ENCODE results near the gene GRAMD1B. TPM values are rescaled to one million over a fixed set of nuclear protein-coding genes. Genes with fewer than 3 reads are reported as not detected.

Gene GRAMD1B
- total RNA-seq, 3 donors from 2014 or later (not counting 1 experiment from before 2014, with no cell fraction given), result 5.9 to 10.3 (median 8.8) TPM

DNA sequence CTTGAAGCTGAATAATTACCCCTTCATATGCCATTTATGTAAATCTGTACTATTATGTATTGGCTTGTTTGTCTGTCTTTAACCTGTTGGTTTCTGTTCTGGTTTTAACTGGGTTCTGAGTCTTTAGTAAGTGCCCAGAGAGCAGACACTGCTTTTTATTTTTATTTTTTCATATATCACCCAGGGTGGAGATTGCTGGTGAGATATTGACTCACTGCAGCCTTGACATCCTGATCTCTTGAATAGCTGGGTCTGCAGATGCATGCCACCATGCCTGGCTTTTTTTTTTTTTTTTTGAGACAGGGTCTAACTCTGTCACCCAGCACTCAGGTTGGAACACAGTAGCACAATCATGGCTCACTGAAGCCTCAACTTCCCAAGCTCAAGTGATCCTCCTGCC is 19.4 kb downstream of the GRAMD1B start:
- Histone ChIP-seq H3K4me3 (ENCODE audit: low read length) (no peak overlapping the region), H3K9me3 (ENCODE audit: control insufficient read depth, insufficient read depth, low read length) (no peaks in the 10 kb centered on the region), H3K27ac (ENCODE audit: low read length) (no peak overlapping the region), H3K4me1 (ENCODE audit: control insufficient read depth, insufficient read depth, low read length) (peaks cover 20% of the 10 kb centered on the region), H3K36me3 (ENCODE audit: control insufficient read depth, insufficient read depth, low read length) (no peaks in the 10 kb centered on the region), H3K27me3 (ENCODE audit: control insufficient read depth, insufficient read depth, low read length) (no peaks in the 10 kb centered on the region)
- TF ChIP-seq, protein P1, sequence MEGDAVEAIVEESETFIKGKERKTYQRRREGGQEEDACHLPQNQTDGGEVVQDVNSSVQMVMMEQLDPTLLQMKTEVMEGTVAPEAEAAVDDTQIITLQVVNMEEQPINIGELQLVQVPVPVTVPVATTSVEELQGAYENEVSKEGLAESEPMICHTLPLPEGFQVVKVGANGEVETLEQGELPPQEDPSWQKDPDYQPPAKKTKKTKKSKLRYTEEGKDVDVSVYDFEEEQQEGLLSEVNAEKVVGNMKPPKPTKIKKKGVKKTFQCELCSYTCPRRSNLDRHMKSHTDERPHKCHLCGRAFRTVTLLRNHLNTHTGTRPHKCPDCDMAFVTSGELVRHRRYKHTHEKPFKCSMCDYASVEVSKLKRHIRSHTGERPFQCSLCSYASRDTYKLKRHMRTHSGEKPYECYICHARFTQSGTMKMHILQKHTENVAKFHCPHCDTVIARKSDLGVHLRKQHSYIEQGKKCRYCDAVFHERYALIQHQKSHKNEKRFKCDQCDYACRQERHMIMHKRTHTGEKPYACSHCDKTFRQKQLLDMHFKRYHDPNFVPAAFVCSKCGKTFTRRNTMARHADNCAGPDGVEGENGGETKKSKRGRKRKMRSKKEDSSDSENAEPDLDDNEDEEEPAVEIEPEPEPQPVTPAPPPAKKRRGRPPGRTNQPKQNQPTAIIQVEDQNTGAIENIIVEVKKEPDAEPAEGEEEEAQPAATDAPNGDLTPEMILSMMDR (IDR thresholded peaks at IDR 0.05), result no peak
- H3K9me3 Mint-ChIP-seq, result no peaks in the 10 kb centered on the region
- intact Hi-C loops (cut with micrococcal nuclease), result no loop called here
- no peak for ATAC-seq
- H3K27me3 Mint-ChIP-seq (ENCODE audit: low read depth in 2 of 2), result no peaks in the 10 kb centered on the region
- DNase-seq, result no peak
- no peaks in the 10 kb centered on the region for H3K36me3 Mint-ChIP-seq
- no peak overlapping the region for H3K27ac Mint-ChIP-seq
- H3K4me3 Mint-ChIP-seq, result no peak overlapping the region
- H3K4me1 Mint-ChIP-seq, result peaks cover 7 to 13% of the 10 kb centered on the region in 2 donors

DNA sequence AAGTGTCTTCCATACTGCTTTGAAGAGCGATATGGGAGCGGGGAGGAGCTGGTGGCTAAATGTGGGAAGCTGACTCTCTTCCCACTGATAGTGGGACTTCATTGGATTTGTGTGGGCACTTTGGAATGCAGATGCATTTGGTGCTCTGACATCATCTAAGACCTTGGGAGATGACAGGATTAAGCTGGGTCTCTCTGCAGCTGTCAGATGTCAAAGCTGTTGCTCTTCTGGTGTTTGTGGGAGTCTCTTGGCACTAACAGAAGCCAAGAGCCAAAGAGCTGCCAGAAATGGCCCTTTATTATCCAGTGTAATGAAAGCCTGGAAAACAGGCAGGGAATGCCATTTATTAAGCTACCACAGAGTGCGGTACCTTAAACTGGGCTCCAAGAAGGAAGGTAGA is 20.6 kb downstream of the GRAMD1B start:
- 99% methylated on average over 3 of the region's 3 CpGs for WGBS (ENCODE audit: insufficient coverage)
- Histone ChIP-seq H3K4me3 (ENCODE audit: low read length) (no peak overlapping the region), H3K9me3 (ENCODE audit: control insufficient read depth, insufficient read depth, low read length) (no peaks in the 10 kb centered on the region), H3K27ac (ENCODE audit: low read length) (no peak overlapping the region), H3K4me1 (ENCODE audit: control insufficient read depth, insufficient read depth, low read length) (peaks cover 24% of the 10 kb centered on the region), H3K36me3 (ENCODE audit: control insufficient read depth, insufficient read depth, low read length) (no peaks in the 10 kb centered on the region), H3K27me3 (ENCODE audit: control insufficient read depth, insufficient read depth, low read length) (no peaks in the 10 kb centered on the region)
- no peak overlapping the region for H3K4me3 Mint-ChIP-seq
- DNase-seq (no peak), ATAC-seq (no peak)
- intact Hi-C loops (cut with micrococcal nuclease), result no loop called here
- peaks cover 11 to 12% of the 10 kb centered on the region in 2 donors for H3K4me1 Mint-ChIP-seq
- H3K36me3 Mint-ChIP-seq, result no peaks in the 10 kb centered on the region
- no peaks in the 10 kb centered on the region for H3K27me3 Mint-ChIP-seq (ENCODE audit: low read depth in 2 of 2)
- TF ChIP-seq, protein P1 (IDR thresholded peaks at IDR 0.05), result no peak
- no peaks in the 10 kb centered on the region for H3K9me3 Mint-ChIP-seq
- no peak overlapping the region for H3K27ac Mint-ChIP-seq

DNA sequence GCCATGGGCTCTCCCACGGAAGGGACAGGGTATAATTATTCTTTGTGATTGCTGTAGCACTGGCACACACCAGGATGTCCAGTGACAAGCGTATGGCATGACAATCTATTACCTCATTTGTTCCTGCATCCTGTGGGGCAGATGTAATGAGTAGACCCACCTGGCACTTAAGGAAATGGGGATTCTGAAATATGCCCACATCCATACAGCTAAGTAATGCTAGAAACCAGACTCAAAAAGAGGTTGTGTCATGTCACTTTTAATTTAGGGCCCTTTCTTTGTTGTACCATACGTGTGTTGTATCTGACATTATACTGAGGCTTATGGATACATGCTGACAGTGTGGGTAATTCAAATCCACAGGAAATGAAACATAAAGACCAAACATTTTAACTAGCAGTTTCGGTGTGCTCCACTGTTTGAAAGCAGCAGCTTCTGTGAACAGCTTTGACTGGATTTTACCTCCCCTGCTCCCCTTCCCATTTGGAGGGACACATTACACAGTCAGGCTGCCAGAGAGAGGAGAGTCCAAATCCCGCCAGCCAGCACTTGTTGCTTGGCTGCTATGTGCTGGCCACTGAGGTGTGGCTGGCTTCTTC is 21.2 kb downstream of the GRAMD1B start:
- Histone ChIP-seq H3K27ac (ENCODE audit: low read length) (no peak overlapping the region), H3K4me1 (ENCODE audit: control insufficient read depth, insufficient read depth, low read length) (peaks cover 31% of the 10 kb centered on the region), H3K36me3 (ENCODE audit: control insufficient read depth, insufficient read depth, low read length) (no peaks in the 10 kb centered on the region), H3K9me3 (ENCODE audit: control insufficient read depth, insufficient read depth, low read length) (no peaks in the 10 kb centered on the region), H3K27me3 (ENCODE audit: control insufficient read depth, insufficient read depth, low read length) (no peaks in the 10 kb centered on the region), H3K4me3 (ENCODE audit: low read length) (no peak overlapping the region)
- no peaks in the 10 kb centered on the region for H3K36me3 Mint-ChIP-seq
- 61% methylated on average over 4 of the region's 5 CpGs for WGBS (ENCODE audit: insufficient coverage)
- DNase-seq, result no peak
- TF ChIP-seq, protein P1 (IDR thresholded peaks at IDR 0.05), result no peak
- no peak overlapping the region for H3K27ac Mint-ChIP-seq
- ATAC-seq, result no peak
- no peaks in the 10 kb centered on the region for H3K9me3 Mint-ChIP-seq
- H3K4me3 Mint-ChIP-seq, result no peak overlapping the region
- peaks cover 11 to 14% of the 10 kb centered on the region in 2 donors for H3K4me1 Mint-ChIP-seq
- intact Hi-C loops (cut with micrococcal nuclease), result no loop called here
- no peaks in the 10 kb centered on the region for H3K27me3 Mint-ChIP-seq (ENCODE audit: low read depth in 2 of 2)

DNA sequence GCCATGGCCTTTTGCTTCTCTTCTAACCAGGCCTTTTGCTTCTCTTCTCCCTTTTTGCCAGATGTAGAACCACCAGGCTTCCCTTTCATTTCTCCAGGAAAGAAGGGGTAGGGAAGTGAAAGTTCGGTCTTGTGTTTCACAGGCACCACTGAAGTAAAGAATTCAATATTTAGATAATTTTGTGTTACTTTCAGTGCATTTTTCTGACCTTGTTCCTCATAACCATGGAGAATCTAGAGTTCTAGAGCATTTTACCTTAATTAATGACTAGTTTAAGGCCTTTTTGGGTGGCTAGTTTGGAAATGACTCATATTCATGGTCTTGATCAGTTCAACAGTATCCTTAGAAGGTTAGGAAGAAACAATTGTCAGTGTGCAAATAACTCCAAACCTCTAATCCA is 22.7 kb downstream of the GRAMD1B start:
- no peaks in the 10 kb centered on the region for H3K27me3 ChIP-seq (ENCODE audit: control insufficient read depth, insufficient read depth, low read length)
- H3K4me3 Mint-ChIP-seq, result no peak overlapping the region
- H3K27ac Mint-ChIP-seq, result no peak overlapping the region
- no peak overlapping the region for H3K4me3 ChIP-seq (ENCODE audit: low read length)
- no peaks in the 10 kb centered on the region for H3K9me3 Mint-ChIP-seq
- no peaks in the 10 kb centered on the region for H3K9me3 ChIP-seq (ENCODE audit: control insufficient read depth, insufficient read depth, low read length)
- H3K36me3 ChIP-seq (ENCODE audit: control insufficient read depth, insufficient read depth, low read length), result no peaks in the 10 kb centered on the region
- H3K27ac ChIP-seq (ENCODE audit: low read length), result no peak overlapping the region
- ATAC-seq, result no peak
- peaks cover 46% of the 10 kb centered on the region for H3K4me1 ChIP-seq (ENCODE audit: control insufficient read depth, insufficient read depth, low read length)
- WGBS (ENCODE audit: insufficient coverage), result 83% methylated on average over 1 of the region's 1 CpG
- no peaks in the 10 kb centered on the region for H3K36me3 Mint-ChIP-seq
- H3K27me3 Mint-ChIP-seq (ENCODE audit: low read depth in 2 of 2), result no peaks in the 10 kb centered on the region
- peaks cover 23 to 27% of the 10 kb centered on the region in 2 donors for H3K4me1 Mint-ChIP-seq
- TF ChIP-seq, protein P1 (IDR thresholded peaks at IDR 0.05), result no peak
- intact Hi-C loops (cut with micrococcal nuclease), result no loop called here
- DNase-seq, result no peak
